ENCODE data around the gene GET3. TPM values are rescaled to one million over a fixed set of nuclear protein-coding genes. Genes with fewer than 3 reads are reported as not detected.

The GET3 gene
- total and polyA plus RNA-seq, 4 donors: 22.8 to 44.1 (median 27.2) TPM

DNA sequence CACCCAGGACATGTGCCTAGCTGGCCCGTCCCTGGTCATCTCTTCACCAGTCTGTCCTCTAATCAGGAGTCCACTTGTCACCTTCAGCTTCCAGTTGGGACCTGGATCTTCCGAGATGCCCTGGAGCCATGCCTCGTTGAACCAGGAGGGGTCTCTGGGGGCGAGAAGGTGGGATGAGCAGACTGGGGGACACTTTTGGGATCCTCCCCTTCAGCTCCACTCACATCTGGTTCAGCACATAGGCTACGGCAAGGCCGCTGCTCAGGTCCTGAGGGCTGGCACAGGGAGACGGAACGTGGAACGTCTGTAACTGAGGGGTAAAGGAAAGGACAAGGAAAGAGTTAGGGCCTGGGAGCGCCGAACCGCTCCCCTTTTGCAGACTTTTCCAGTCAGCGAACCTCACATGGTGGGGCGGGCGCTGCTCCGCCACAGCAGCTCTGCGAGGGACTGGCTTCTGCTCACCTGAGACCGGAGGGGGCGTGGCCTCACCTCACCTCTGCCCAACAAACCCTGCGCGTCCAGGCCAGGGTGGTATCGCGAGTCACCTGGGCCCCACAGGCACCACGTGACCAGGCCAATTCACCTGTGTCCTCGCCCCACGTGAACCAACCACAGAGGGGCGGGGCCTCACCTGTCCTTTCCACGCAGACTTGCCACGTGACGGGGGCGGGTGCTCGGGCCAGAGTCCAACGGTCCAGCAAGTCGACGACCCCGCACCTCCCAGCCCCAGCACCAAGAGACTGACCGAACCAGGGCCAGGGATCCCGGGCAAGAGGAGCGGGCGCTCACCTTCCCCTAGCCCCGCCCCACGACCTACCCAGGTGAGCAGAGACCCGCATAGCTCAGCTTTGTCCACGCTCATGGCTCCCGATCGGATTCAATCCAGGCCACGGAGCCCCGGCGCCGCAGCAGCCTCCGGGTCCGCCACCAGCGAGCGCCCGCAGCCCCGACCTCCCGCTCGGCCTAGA, 37.6 kb downstream of the GET3 start, which contains the start of gene HOOK2:
Gene HOOK2, minus strand, starts transcription at position 965 of the 968 bp plus-strand sequence. Its CDS starts 103 bp downstream, at position 862.
- peak; percentile 78 for DNase-seq (ENCODE audit: low spot score)
- TF ChIP-seq NR2F2 (IDR thresholded peaks at IDR 0.05) (no peak), HNF4A (conservative IDR thresholded peaks at IDR 0.05) (peak; percentile 38 to 66), GABPA (IDR thresholded peaks at IDR 0.05 in 1 of 2, conservative IDR thresholded peaks at IDR 0.05 in 1 of 2) (no peak), TAF1 (conservative IDR thresholded peaks at IDR 0.05) (no peak), RAD21 (IDR thresholded peaks at IDR 0.05) (no peak), EGR1 (IDR thresholded peaks at IDR 0.05; ENCODE audit: low read depth in 2 of 2) (no peak), REST (IDR thresholded peaks at IDR 0.05) (no peak), SP1 (IDR thresholded peaks at IDR 0.05) (no peak), HNF4G (IDR thresholded peaks at IDR 0.05) (peak; percentile 9), ATF3 (IDR thresholded peaks at IDR 0.05) (no peak), FOXA1 (IDR thresholded peaks at IDR 0.05) (no peak), YY1 (IDR thresholded peaks at IDR 0.05) (no peak), FOXA2 (IDR thresholded peaks at IDR 0.05) (no peak), RXRA (IDR thresholded peaks at IDR 0.05) (peak; percentile 8 to 11)
- TF ChIP-seq, protein P1, sequence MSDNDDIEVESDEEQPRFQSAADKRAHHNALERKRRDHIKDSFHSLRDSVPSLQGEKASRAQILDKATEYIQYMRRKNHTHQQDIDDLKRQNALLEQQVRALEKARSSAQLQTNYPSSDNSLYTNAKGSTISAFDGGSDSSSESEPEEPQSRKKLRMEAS (IDR thresholded peaks at IDR 0.05): no peak
- TF ChIP-seq, protein P2, sequence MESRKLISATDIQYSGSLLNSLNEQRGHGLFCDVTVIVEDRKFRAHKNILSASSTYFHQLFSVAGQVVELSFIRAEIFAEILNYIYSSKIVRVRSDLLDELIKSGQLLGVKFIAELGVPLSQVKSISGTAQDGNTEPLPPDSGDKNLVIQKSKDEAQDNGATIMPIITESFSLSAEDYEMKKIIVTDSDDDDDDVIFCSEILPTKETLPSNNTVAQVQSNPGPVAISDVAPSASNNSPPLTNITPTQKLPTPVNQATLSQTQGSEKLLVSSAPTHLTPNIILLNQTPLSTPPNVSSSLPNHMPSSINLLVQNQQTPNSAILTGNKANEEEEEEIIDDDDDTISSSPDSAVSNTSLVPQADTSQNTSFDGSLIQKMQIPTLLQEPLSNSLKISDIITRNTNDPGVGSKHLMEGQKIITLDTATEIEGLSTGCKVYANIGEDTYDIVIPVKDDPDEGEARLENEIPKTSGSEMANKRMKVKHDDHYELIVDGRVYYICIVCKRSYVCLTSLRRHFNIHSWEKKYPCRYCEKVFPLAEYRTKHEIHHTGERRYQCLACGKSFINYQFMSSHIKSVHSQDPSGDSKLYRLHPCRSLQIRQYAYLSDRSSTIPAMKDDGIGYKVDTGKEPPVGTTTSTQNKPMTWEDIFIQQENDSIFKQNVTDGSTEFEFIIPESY (IDR thresholded peaks at IDR 0.05): no peak
- TF ChIP-seq, protein P3, sequence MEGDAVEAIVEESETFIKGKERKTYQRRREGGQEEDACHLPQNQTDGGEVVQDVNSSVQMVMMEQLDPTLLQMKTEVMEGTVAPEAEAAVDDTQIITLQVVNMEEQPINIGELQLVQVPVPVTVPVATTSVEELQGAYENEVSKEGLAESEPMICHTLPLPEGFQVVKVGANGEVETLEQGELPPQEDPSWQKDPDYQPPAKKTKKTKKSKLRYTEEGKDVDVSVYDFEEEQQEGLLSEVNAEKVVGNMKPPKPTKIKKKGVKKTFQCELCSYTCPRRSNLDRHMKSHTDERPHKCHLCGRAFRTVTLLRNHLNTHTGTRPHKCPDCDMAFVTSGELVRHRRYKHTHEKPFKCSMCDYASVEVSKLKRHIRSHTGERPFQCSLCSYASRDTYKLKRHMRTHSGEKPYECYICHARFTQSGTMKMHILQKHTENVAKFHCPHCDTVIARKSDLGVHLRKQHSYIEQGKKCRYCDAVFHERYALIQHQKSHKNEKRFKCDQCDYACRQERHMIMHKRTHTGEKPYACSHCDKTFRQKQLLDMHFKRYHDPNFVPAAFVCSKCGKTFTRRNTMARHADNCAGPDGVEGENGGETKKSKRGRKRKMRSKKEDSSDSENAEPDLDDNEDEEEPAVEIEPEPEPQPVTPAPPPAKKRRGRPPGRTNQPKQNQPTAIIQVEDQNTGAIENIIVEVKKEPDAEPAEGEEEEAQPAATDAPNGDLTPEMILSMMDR (IDR thresholded peaks at IDR 0.05; ENCODE audit: low read depth, low read length, missing input control): no peak
- Histone ChIP-seq H3K9ac (ENCODE audit: low read depth in 1 of 2, low read length in 2 of 2) (peak within 1 kb of the TSS in 1 of 2 donors; percentile 7), H3K9me3 (ENCODE audit: control insufficient read depth in 4 of 4, low read length in 3 of 4) (no peaks in the 10 kb centered on the region), H3K4me3 (ENCODE audit: low read depth in 1 of 3, low read length in 3 of 3) (peak within 1 kb of the TSS; percentile 72 to 83 (median 79)), H3K27ac (ENCODE audit: low read depth in 1 of 2, low read length in 2 of 2) (peak within 1 kb of the TSS; percentile 75 to 85), H3K36me3 (ENCODE audit: control insufficient read depth in 4 of 4, insufficient read depth in 3 of 4, low read depth in 1 of 4, low read length in 3 of 4) (peaks cover 2 to 14% (median 4%) of the 10 kb centered on the region in 4 donors), H3K27me3 (ENCODE audit: control insufficient read depth in 4 of 4, insufficient read depth in 4 of 4, low read length in 3 of 4) (no peaks in the 10 kb centered on the region), H3K4me1 (ENCODE audit: control insufficient read depth in 4 of 4, insufficient read depth in 4 of 4, low read length in 3 of 4) (peaks cover 12 to 27% (median 21%) of the 10 kb centered on the region in 4 donors)
- 20% methylated on average over 58 of the region's 58 CpGs for WGBS

All from liver (tissue), 9 donors.